ENCODE measurements around the gene ROR2. TPM values are rescaled to one million over a fixed set of nuclear protein-coding genes. Genes with fewer than 3 reads are reported as not detected.

ROR2 gene
- total and polyA plus RNA-seq, 4 donors = 0.13 to 0.84 (median 0.52) TPM

- WGBS = 81% methylated on average over 5 of the region's 5 CpGs
- Histone ChIP-seq H3K36me3 (ENCODE audit: control insufficient read depth in 4 of 4, insufficient read depth in 3 of 4, low read depth in 1 of 4, low read length in 3 of 4) (no peaks in the 10 kb centered on the region), H3K4me3 (ENCODE audit: low read depth in 1 of 3, low read length in 3 of 3) (no peak overlapping the region), H3K4me1 (ENCODE audit: control insufficient read depth in 4 of 4, insufficient read depth in 4 of 4, low read length in 3 of 4) (no peaks in the 10 kb centered on the region), H3K9ac (ENCODE audit: low read depth in 1 of 2, low read length in 2 of 2) (no peak overlapping the region), H3K27ac (ENCODE audit: low read depth in 1 of 2, low read length in 2 of 2) (no peak overlapping the region), H3K9me3 (ENCODE audit: control insufficient read depth in 4 of 4, low read length in 3 of 4) (peaks cover 0 to 3% (median 0%) of the 10 kb centered on the region in 4 donors), H3K27me3 (ENCODE audit: control insufficient read depth in 4 of 4, insufficient read depth in 4 of 4, low read length in 3 of 4) (peaks cover 0 to 2% (median 0%) of the 10 kb centered on the region in 4 donors)
- no peak for DNase-seq (ENCODE audit: low spot score)
- TF ChIP-seq NR2F2 (IDR thresholded peaks at IDR 0.05) (no peak), RAD21 (IDR thresholded peaks at IDR 0.05) (no peak)
Measured at GRCh38 chr9:91516777-91517176, 433.3 kb downstream of the ROR2 start.

GRCh38 chr9:91516081-91516480 lies 433.9 kb downstream of the ROR2 start:
- DNase-seq (ENCODE audit: low spot score) = no peak

More at GRCh38 chr9:91516081-91516480, 433.9 kb downstream of the ROR2 start:
- WGBS = 93% methylated on average over 4 of the region's 4 CpGs
- no peak overlapping the region for H3K4me3 ChIP-seq (ENCODE audit: low read depth in 1 of 3, low read length in 3 of 3)
- H3K9ac ChIP-seq (ENCODE audit: low read depth in 1 of 2, low read length in 2 of 2) = no peak overlapping the region
- H3K4me1 ChIP-seq (ENCODE audit: control insufficient read depth in 4 of 4, insufficient read depth in 4 of 4, low read length in 3 of 4) = no peaks in the 10 kb centered on the region
- H3K9me3 ChIP-seq (ENCODE audit: control insufficient read depth in 4 of 4, low read length in 3 of 4) = peaks cover 0 to 3% (median under 1%) of the 10 kb centered on the region in 4 donors
- H3K36me3 ChIP-seq (ENCODE audit: control insufficient read depth in 4 of 4, insufficient read depth in 3 of 4, low read depth in 1 of 4, low read length in 3 of 4) = no peaks in the 10 kb centered on the region
- peaks cover 0 to 2% (median 0%) of the 10 kb centered on the region in 4 donors for H3K27me3 ChIP-seq (ENCODE audit: control insufficient read depth in 4 of 4, insufficient read depth in 4 of 4, low read length in 3 of 4)
- TF ChIP-seq YY1 (IDR thresholded peaks at IDR 0.05) (no peak), MAX (IDR thresholded peaks at IDR 0.05) (no peak), SP1 (IDR thresholded peaks at IDR 0.05) (no peak), FOXA1 (IDR thresholded peaks at IDR 0.05) (no peak), ATF3 (IDR thresholded peaks at IDR 0.05) (no peak), GABPA (IDR thresholded peaks at IDR 0.05 in 1 of 2, conservative IDR thresholded peaks at IDR 0.05 in 1 of 2) (no peak), NR2F2 (IDR thresholded peaks at IDR 0.05) (no peak), RAD21 (IDR thresholded peaks at IDR 0.05) (no peak), RXRA (IDR thresholded peaks at IDR 0.05) (no peak), JUND (IDR thresholded peaks at IDR 0.05) (no peak), CTCF (IDR thresholded peaks at IDR 0.05; ENCODE audit: low read depth, low read length, missing input control) (no peak), ZBTB33 (IDR thresholded peaks at IDR 0.05) (no peak), FOXA2 (IDR thresholded peaks at IDR 0.05) (no peak), HNF4G (IDR thresholded peaks at IDR 0.05) (no peak), EGR1 (IDR thresholded peaks at IDR 0.05; ENCODE audit: low read depth in 2 of 2) (no peak), TAF1 (conservative IDR thresholded peaks at IDR 0.05) (no peak)
- H3K27ac ChIP-seq (ENCODE audit: low read depth in 1 of 2, low read length in 2 of 2) = no peak overlapping the region

Data from liver (tissue), 9 donors.